Neural crest cell (in vitro differentiated cells): Measurements from ENCODE around the gene GATA5. TPM values are rescaled to one million over a fixed set of nuclear protein-coding genes. Genes with fewer than 3 reads are reported as not detected.
A peak's percentile ranks its signal among the peaks of the same experiment; 100 is the strongest.

Experiments used
- DNase-seq: peaks from one replicate; pipeline ENCODE4 v3.0.0; 2021; ENCODE audit warnings: low read depth, mixed read lengths, low spot score
- H3K27ac Mint-ChIP-seq: one replicate; pipeline ENCODE4 v1.8.0; 2021; ENCODE audit warnings: mild to moderate bottlenecking, mixed read lengths; ENCODE audit not compliant: unreplicated experiment
- H3K27me3 Mint-ChIP-seq: 2 replicates; pipeline ENCODE4 v1.8.0; 2021; ENCODE audit warnings: low read depth, mild to moderate bottlenecking, mixed read lengths
- H3K36me3 Mint-ChIP-seq: 2 replicates; pipeline ENCODE4 v1.8.0; 2021; ENCODE audit warnings: low read depth, mild to moderate bottlenecking, mixed read lengths
- H3K4me1 Mint-ChIP-seq: 2 replicates; pipeline ENCODE4 v1.8.0; 2021; ENCODE audit warnings: mixed read lengths
- H3K4me3 Mint-ChIP-seq: one replicate; pipeline ENCODE4 v1.8.0; 2021; ENCODE audit warnings: mild to moderate bottlenecking, mixed read lengths
- H3K9me3 Mint-ChIP-seq: 2 replicates; pipeline ENCODE4 v1.8.0; 2021; ENCODE audit warnings: mixed read lengths
- CTCF ChIP-seq: fragments of 200-600 bp; sonication (generic); conservative IDR thresholded peaks from 2 replicates; pipeline ENCODE4 v1.5.0; 2021; ENCODE audit warnings: antibody characterized with exemption, mild to moderate bottlenecking
- total RNA-seq: library from RNA; stranded (reverse); gene quantifications from 2 replicates; pipeline ENCODE4 v1.2.1, GENCODE V29; 2021

GATA5 gene
- total RNA-seq, 1 donor from 2014 or later, result not detected

- no peaks in the 10 kb centered on the region for H3K36me3 Mint-ChIP-seq
- no peak overlapping the region for H3K4me3 Mint-ChIP-seq
- H3K27ac Mint-ChIP-seq, result no peak overlapping the region
- no peak for TF ChIP-seq CTCF
- peaks cover 21% of the 10 kb centered on the region for H3K4me1 Mint-ChIP-seq
- no peak for DNase-seq
- H3K27me3 Mint-ChIP-seq, result no peaks in the 10 kb centered on the region
- no peaks in the 10 kb centered on the region for H3K9me3 Mint-ChIP-seq
These were observed 44.0 kb upstream of the GATA5 start for GRCh38 chr20:62519826-62520225.

DNA sequence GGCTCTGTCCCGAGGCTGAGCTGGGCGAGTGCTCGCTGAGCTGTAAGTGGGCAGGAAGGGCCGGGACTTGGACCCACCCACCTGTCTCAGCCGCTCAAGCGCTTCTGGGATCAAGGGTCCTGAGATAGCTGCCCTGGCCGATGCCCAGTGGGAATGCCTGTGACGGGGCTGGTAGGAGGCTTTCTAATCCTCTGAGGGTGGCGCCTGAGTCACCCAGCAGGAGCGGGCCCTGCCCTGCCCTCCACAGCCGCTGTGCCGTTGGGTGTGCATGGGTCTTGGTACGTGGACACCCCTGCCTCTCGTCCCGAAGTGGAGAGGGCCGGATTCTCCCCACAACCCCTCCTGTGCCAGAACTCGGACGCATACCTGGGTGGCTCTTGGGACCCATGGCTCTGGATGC lies 43.1 kb upstream of the GATA5 start:
- no peaks in the 10 kb centered on the region for H3K36me3 Mint-ChIP-seq
- no peak for TF ChIP-seq CTCF
- H3K4me3 Mint-ChIP-seq, result no peak overlapping the region
- H3K4me1 Mint-ChIP-seq, result peaks cover 14% of the 10 kb centered on the region
- no peak for DNase-seq
- no peaks in the 10 kb centered on the region for H3K27me3 Mint-ChIP-seq
- no peaks in the 10 kb centered on the region for H3K9me3 Mint-ChIP-seq
- no peak overlapping the region for H3K27ac Mint-ChIP-seq

- Mint-ChIP-seq H3K9me3 (no peaks in the 10 kb centered on the region), H3K27ac (no peak overlapping the region), H3K4me1 (peaks cover 5% of the 10 kb centered on the region), H3K4me3 (no peak overlapping the region), H3K27me3 (no peaks in the 10 kb centered on the region), H3K36me3 (no peaks in the 10 kb centered on the region)
- DNase-seq, result no peak
- TF ChIP-seq CTCF, result no peak
These were observed 42.3 kb upstream of the GATA5 start for GRCh38 chr20:62517901-62518610.

DNA sequence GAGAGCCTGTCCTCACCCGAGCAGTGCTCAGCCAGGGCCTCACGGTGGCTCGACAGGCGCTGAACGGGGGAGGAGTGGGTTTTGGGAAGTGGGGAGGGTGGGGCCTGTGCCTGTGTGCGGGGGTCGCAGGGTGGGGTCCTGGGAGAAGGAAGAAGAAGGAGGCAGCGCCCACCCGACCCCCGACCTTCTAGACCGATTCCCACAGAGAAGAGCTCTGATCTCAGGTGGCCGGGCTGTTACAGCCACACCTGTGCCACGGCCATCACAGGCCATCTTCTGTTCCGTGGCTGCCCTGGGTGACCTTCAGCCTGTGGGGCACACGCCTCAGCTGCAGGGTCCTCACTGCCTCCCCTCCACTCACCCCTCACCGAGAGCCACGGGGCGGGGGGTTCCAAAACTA lies 41.4 kb upstream of the GATA5 start:
- Mint-ChIP-seq H3K36me3 (no peaks in the 10 kb centered on the region), H3K4me1 (no peaks in the 10 kb centered on the region), H3K27ac (no peak overlapping the region), H3K27me3 (no peaks in the 10 kb centered on the region), H3K9me3 (no peaks in the 10 kb centered on the region), H3K4me3 (no peak overlapping the region)
- no peak for DNase-seq
- no peak for TF ChIP-seq CTCF

DNA sequence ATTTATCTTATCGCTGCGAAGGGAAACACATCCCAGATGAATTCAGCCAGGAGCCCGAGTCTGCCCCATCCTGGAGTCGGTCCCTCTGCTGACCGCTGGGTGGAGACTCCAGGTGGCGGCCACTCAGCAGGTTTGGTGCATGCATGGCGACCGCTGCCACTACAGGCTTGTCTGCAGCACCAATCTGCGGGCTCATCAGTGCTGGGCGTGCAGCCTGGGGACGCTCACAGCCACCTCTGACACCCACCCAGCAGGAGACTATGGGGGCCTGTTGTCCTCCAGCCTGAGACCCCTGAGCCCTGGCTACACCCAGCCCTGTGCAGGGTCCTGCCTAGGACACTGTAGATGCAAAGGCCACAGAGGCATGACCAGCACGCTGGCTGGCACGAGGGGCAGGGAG lies 40.5 kb upstream of the GATA5 start:
- DNase-seq, result no peak
- no peaks in the 10 kb centered on the region for H3K4me1 Mint-ChIP-seq
- TF ChIP-seq CTCF, result peak; percentile 48
- H3K4me3 Mint-ChIP-seq, result no peak overlapping the region
- H3K9me3 Mint-ChIP-seq, result no peaks in the 10 kb centered on the region
- H3K36me3 Mint-ChIP-seq, result no peaks in the 10 kb centered on the region
- no peak overlapping the region for H3K27ac Mint-ChIP-seq
- H3K27me3 Mint-ChIP-seq, result no peaks in the 10 kb centered on the region
